CD4-positive, CD25-positive, alpha-beta regulatory T cell (primary cell): Measurements from ENCODE around the gene CDKL5. TPM values are rescaled to one million over a fixed set of nuclear protein-coding genes. Genes with fewer than 3 reads are reported as not detected.
A peak's percentile ranks its signal among the peaks of the same experiment; 100 is the strongest.
"Not testable (repeated sequence)": the region's sequence is repeated elsewhere in the genome, so short reads cannot be mapped to it uniquely, and the experiment has no call there.

ENCODE experiments used
- ATAC-seq, 2 donors: fragments of 150-1000 bp; cut with Tn5 transposase; one replicate each; pipeline ENCODE4 v1.10.0; 2021; ENCODE audit warnings: low read depth in 2 of 2, moderate number of reproducible peaks in 2 of 2, moderate library complexity in 1 of 2
- DNase-seq, 3 donors: peaks; one replicate each; pipeline versions ENCODE4 v3.0.0 to v3.0.0-alpha.2; 2012 to 2022; ENCODE audit warnings: mixed read lengths in 1 of 3
- H3K27ac ChIP-seq: one replicate; pipeline ENCODE4 v1.7.0; 2013; ENCODE audit warnings: mild to moderate bottlenecking, low read length; ENCODE audit not compliant: insufficient read depth, poor library complexity, severe bottlenecking
- H3K27me3 ChIP-seq: one replicate; pipeline ENCODE4 v1.7.0; 2013; ENCODE audit warnings: low read length; ENCODE audit not compliant: control insufficient read depth, insufficient read depth
- H3K36me3 ChIP-seq: one replicate; pipeline ENCODE4 v1.7.0; 2013; ENCODE audit warnings: mild to moderate bottlenecking, low read length, moderate library complexity; ENCODE audit not compliant: control insufficient read depth, insufficient read depth
- H3K4me1 ChIP-seq: 2 replicates; pipeline ENCODE4 v1.7.0; 2013; ENCODE audit warnings: mild to moderate bottlenecking, low read length; ENCODE audit not compliant: insufficient read depth, control insufficient read depth, poor library complexity, severe bottlenecking
- H3K4me3 ChIP-seq: one replicate; pipeline ENCODE4 v1.7.0; 2013; ENCODE audit warnings: low read depth, mild to moderate bottlenecking, low read length, moderate library complexity
- H3K9me3 ChIP-seq, 2 experiments: 1 replicate in 1 of 2; 2 replicates in 1 of 2; pipeline ENCODE4 v1.7.0; 2013; ENCODE audit warnings: low read length in 2 of 2, mild to moderate bottlenecking in 1 of 2, moderate library complexity in 1 of 2; ENCODE audit not compliant: control insufficient read depth in 2 of 2
- H3K27ac Mint-ChIP-seq, 3 donors: one replicate each; pipeline ENCODE4 v1.8.0; 2020 to 2022; ENCODE audit warnings: mild to moderate bottlenecking in 3 of 3, mixed read lengths in 3 of 3, moderate library complexity in 2 of 3
- H3K27me3 Mint-ChIP-seq: one replicate; pipeline ENCODE4 v1.8.0; 2022; ENCODE audit warnings: mild to moderate bottlenecking, mixed read lengths
- H3K36me3 Mint-ChIP-seq: one replicate; pipeline ENCODE4 v1.8.0; 2020; ENCODE audit warnings: mixed read lengths
- H3K4me1 Mint-ChIP-seq, 4 donors: one replicate each; pipeline ENCODE4 v1.8.0; 2020 to 2022; ENCODE audit warnings: mixed read lengths in 4 of 4, mild to moderate bottlenecking in 1 of 4
- H3K4me3 Mint-ChIP-seq, 4 donors: one replicate each; pipeline ENCODE4 v1.8.0; 2020 to 2022; ENCODE audit warnings: mild to moderate bottlenecking in 4 of 4, mixed read lengths in 4 of 4, moderate library complexity in 3 of 4
- H3K9me3 Mint-ChIP-seq, 7 donors: one replicate each; pipeline ENCODE4 v1.8.0; 2020 to 2022; ENCODE audit warnings: mixed read lengths in 7 of 7, mild to moderate bottlenecking in 3 of 7, moderate library complexity in 2 of 7
- polyA plus RNA-seq, 4 donors: library from polyadenylated mRNA; unstranded; fragments of 300-500 nt; fragmentation: Illumina TruSeq; gene quantifications; one replicate each; pipeline ENCODE4 v1.2.3, GENCODE V29; 2021
- total RNA-seq: library from RNA; stranded (reverse); gene quantifications from one replicate; pipeline ENCODE4 v1.2.3, GENCODE V29; 2022

The CDKL5 gene
- total and polyA plus RNA-seq, 5 donors from 2014 or later: 0.02 to 2.9 (median 1.3) TPM

DNA sequence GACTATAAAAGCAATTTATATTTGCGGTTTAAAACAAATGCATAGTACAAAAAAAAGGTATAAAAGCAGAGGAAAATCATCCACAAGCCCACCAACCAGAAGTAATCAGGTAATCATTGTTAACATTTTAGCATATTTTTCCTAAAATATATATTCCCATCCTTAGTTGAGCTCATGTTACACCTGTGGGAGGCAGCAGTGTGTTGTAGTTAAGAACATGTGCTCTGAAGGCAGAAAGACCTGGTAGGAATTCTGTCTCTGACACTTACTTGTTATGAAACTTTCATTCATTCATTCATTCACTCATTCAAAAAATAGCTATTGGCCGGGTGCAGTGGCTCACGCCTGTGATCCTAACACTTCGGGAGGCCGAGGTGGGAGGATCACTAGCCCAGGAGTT, 15.4 kb upstream of the CDKL5 start:
- H3K4me3 ChIP-seq: no peak overlapping the region
- no peak overlapping the region for H3K4me3 Mint-ChIP-seq
- no peaks in the 10 kb centered on the region for H3K9me3 Mint-ChIP-seq
- no peak for ATAC-seq
- H3K36me3 Mint-ChIP-seq: no peaks in the 10 kb centered on the region
- H3K36me3 ChIP-seq: no peaks in the 10 kb centered on the region
- no peaks in the 10 kb centered on the region for H3K27me3 ChIP-seq
- H3K27ac Mint-ChIP-seq: no peak overlapping the region
- no peaks in the 10 kb centered on the region for H3K9me3 ChIP-seq
- H3K27me3 Mint-ChIP-seq: peaks cover 5% of the 10 kb centered on the region
- no peaks in the 10 kb centered on the region for H3K4me1 Mint-ChIP-seq
- H3K4me1 ChIP-seq: no peaks in the 10 kb centered on the region
- no peak for DNase-seq
- no peak overlapping the region for H3K27ac ChIP-seq

- ATAC-seq (no peak), DNase-seq (no peak)
- H3K27ac Mint-ChIP-seq: no peak overlapping the region
- H3K4me1 Mint-ChIP-seq: no peaks in the 10 kb centered on the region
- H3K36me3 ChIP-seq: no peaks in the 10 kb centered on the region
- H3K27me3 ChIP-seq: no peaks in the 10 kb centered on the region
- H3K9me3 ChIP-seq: no peaks in the 10 kb centered on the region
- peaks cover 9% of the 10 kb centered on the region for H3K27me3 Mint-ChIP-seq
- H3K4me1 ChIP-seq: no peaks in the 10 kb centered on the region
- no peak overlapping the region for H3K4me3 Mint-ChIP-seq
- no peaks in the 10 kb centered on the region for H3K36me3 Mint-ChIP-seq
- no peaks in the 10 kb centered on the region for H3K9me3 Mint-ChIP-seq
- H3K27ac ChIP-seq: no peak overlapping the region
- H3K4me3 ChIP-seq: no peak overlapping the region
Measured at GRCh38 chrX:18415386-18415785, 10.0 kb upstream of the CDKL5 start.

- H3K4me3 Mint-ChIP-seq: peak overlapping the region in 1 of 4 donors; percentile 66
- peaks cover 16% of the 10 kb centered on the region for H3K4me1 ChIP-seq
- no peak overlapping the region for H3K27ac ChIP-seq
- peaks cover 3% of the 10 kb centered on the region for H3K27me3 ChIP-seq
- peaks cover 7 to 14% (median 9%) of the 10 kb centered on the region in 4 donors for H3K4me1 Mint-ChIP-seq
- H3K4me3 ChIP-seq: no peak overlapping the region
- no peak overlapping the region for H3K27ac Mint-ChIP-seq
- no peaks in the 10 kb centered on the region for H3K9me3 Mint-ChIP-seq
- no peaks in the 10 kb centered on the region for H3K36me3 ChIP-seq
- peaks cover 20% of the 10 kb centered on the region for H3K27me3 Mint-ChIP-seq
- DNase-seq: no peak
- H3K36me3 Mint-ChIP-seq: no peaks in the 10 kb centered on the region
- H3K9me3 ChIP-seq: no peaks in the 10 kb centered on the region
- ATAC-seq: no peak
Measured at GRCh38 chrX:18422325-18422724, 3.1 kb upstream of the CDKL5 start.

- peaks cover 20% of the 10 kb centered on the region for H3K27me3 Mint-ChIP-seq
- H3K4me3 ChIP-seq: no peak overlapping the region
- H3K9me3 ChIP-seq: no peaks in the 10 kb centered on the region
- no peak for ATAC-seq
- no peaks in the 10 kb centered on the region for H3K9me3 Mint-ChIP-seq
- H3K36me3 ChIP-seq: no peaks in the 10 kb centered on the region
- H3K27ac Mint-ChIP-seq: no peak overlapping the region
- H3K27me3 ChIP-seq: peaks cover 3% of the 10 kb centered on the region
- H3K4me1 Mint-ChIP-seq: peaks cover 7 to 14% (median 9%) of the 10 kb centered on the region in 4 donors
- H3K36me3 Mint-ChIP-seq: no peaks in the 10 kb centered on the region
- no peak for DNase-seq
- peak overlapping the region in 1 of 4 donors; percentile 66 for H3K4me3 Mint-ChIP-seq
- no peak overlapping the region for H3K27ac ChIP-seq
- H3K4me1 ChIP-seq: peaks cover 16% of the 10 kb centered on the region
Measured at GRCh38 chrX:18422886-18423285, 2.5 kb upstream of the CDKL5 start.

GRCh38 chrX:18424482-18425198, 768 bp upstream of the CDKL5 start:
- no peaks in the 10 kb centered on the region for H3K9me3 ChIP-seq
- Mint-ChIP-seq H3K4me3 (peak overlapping the region; percentile 89 to 98 (median 92)), H3K4me1 (peaks cover 7 to 14% (median 10%) of the 10 kb centered on the region in 4 donors), H3K27me3 (peaks cover 16% of the 10 kb centered on the region), H3K36me3 (no peaks in the 10 kb centered on the region), H3K9me3 (no peaks in the 10 kb centered on the region), H3K27ac (peak overlapping the region; percentile 64 to 74 (median 69))
- DNase-seq (peak; percentile 7 to 41 (median 18)), ATAC-seq (no peak)
- H3K4me1 ChIP-seq: peaks cover 16% of the 10 kb centered on the region
- H3K27me3 ChIP-seq: peaks cover 3% of the 10 kb centered on the region
- H3K4me3 ChIP-seq: peak overlapping the region; percentile 77
- no peaks in the 10 kb centered on the region for H3K36me3 ChIP-seq
- H3K27ac ChIP-seq: peak overlapping the region; percentile 77

GRCh38 chrX:18426004-18426320, 554 bp downstream of the CDKL5 start:
- ATAC-seq (no peak), DNase-seq (no peak)
- Histone ChIP-seq H3K4me3 (peak overlapping the region; percentile 72), H3K36me3 (no peaks in the 10 kb centered on the region), H3K27me3 (peaks cover 3% of the 10 kb centered on the region), H3K9me3 (no peaks in the 10 kb centered on the region), H3K4me1 (peaks cover 16% of the 10 kb centered on the region), H3K27ac (peak overlapping the region; percentile 74)
- H3K4me1 Mint-ChIP-seq: peaks cover 7 to 14% (median 10%) of the 10 kb centered on the region in 4 donors
- peaks cover 16% of the 10 kb centered on the region for H3K27me3 Mint-ChIP-seq
- H3K36me3 Mint-ChIP-seq: no peaks in the 10 kb centered on the region
- H3K27ac Mint-ChIP-seq: no peak overlapping the region
- H3K4me3 Mint-ChIP-seq: peak overlapping the region; percentile 78 to 94 (median 86)
- H3K9me3 Mint-ChIP-seq: no peaks in the 10 kb centered on the region

- Histone ChIP-seq H3K4me3 (no peak overlapping the region), H3K27me3 (peaks cover 3% of the 10 kb centered on the region), H3K9me3 (no peaks in the 10 kb centered on the region), H3K36me3 (no peaks in the 10 kb centered on the region), H3K4me1 (peaks cover 16% of the 10 kb centered on the region), H3K27ac (no peak overlapping the region)
- H3K27ac Mint-ChIP-seq: no peak overlapping the region
- no peaks in the 10 kb centered on the region for H3K9me3 Mint-ChIP-seq
- peaks cover 12% of the 10 kb centered on the region for H3K27me3 Mint-ChIP-seq
- ATAC-seq (no peak), DNase-seq (no peak)
- H3K4me3 Mint-ChIP-seq: peak overlapping the region in 1 of 4 donors; percentile 43
- H3K4me1 Mint-ChIP-seq: peaks cover 7 to 14% (median 10%) of the 10 kb centered on the region in 4 donors
- no peaks in the 10 kb centered on the region for H3K36me3 Mint-ChIP-seq
Measured at GRCh38 chrX:18428006-18428405, 2.6 kb downstream of the CDKL5 start.

GRCh38 chrX:18433288-18433687, 7.9 kb downstream of the CDKL5 start:
- not testable (repeated sequence) for H3K4me1 Mint-ChIP-seq, H3K9me3 Mint-ChIP-seq, H3K36me3 ChIP-seq, ATAC-seq, DNase-seq, H3K27ac ChIP-seq, H3K27me3 Mint-ChIP-seq, H3K27ac Mint-ChIP-seq, H3K36me3 Mint-ChIP-seq, H3K4me1 ChIP-seq, H3K4me3 Mint-ChIP-seq, H3K4me3 ChIP-seq, H3K27me3 ChIP-seq, H3K9me3 ChIP-seq
